A673 (cell line): ENCODE results near the gene CCN6.

Experiments
- EZH2 ChIP-seq: fragments of 200-600 bp; sonication (generic); IDR thresholded peaks from 2 replicates; pipeline ENCODE4 v1.6.1; 2017; ENCODE audit warnings: borderline replicate concordance, low read depth, mild to moderate bottlenecking, mixed read lengths, antibody characterized with exemption, low read length; ENCODE audit not compliant: poor library complexity, severe bottlenecking
- TF ChIP-seq, protein P1 (sequence below): fragments of 300-800, 200-600 bp; sonication (generic); conservative IDR thresholded peaks from 2 replicates; pipeline ENCODE4 v1.5.1; 2017; ENCODE audit warnings: low read depth, mild to moderate bottlenecking, antibody characterized with exemption, low read length, moderate library complexity, mixed read lengths

DNA sequence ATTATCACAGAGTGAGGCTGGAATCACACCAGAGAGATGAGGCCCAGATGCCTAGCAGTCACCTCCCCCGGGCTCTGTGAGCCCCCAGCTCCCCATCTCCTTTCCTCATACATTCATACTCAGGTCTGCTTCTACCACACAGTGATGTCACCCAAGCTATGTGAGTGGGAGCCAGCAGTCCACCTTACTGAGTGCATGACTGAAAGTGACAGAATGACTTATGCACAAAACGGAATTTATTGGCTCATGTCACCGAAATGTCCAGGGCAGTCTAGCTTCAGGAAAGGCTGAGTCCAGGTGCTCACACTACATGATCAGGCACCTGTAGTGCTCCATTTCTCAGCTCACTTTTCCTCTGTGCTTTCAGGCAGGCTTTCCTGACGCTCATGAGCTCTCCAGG is 36.7 kb upstream of the CCN6 start:
- TF ChIP-seq, protein P1, sequence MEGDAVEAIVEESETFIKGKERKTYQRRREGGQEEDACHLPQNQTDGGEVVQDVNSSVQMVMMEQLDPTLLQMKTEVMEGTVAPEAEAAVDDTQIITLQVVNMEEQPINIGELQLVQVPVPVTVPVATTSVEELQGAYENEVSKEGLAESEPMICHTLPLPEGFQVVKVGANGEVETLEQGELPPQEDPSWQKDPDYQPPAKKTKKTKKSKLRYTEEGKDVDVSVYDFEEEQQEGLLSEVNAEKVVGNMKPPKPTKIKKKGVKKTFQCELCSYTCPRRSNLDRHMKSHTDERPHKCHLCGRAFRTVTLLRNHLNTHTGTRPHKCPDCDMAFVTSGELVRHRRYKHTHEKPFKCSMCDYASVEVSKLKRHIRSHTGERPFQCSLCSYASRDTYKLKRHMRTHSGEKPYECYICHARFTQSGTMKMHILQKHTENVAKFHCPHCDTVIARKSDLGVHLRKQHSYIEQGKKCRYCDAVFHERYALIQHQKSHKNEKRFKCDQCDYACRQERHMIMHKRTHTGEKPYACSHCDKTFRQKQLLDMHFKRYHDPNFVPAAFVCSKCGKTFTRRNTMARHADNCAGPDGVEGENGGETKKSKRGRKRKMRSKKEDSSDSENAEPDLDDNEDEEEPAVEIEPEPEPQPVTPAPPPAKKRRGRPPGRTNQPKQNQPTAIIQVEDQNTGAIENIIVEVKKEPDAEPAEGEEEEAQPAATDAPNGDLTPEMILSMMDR: no peak
- no peak for TF ChIP-seq EZH2
